Measurements from ENCODE around the gene ZAR1. TPM values are rescaled to one million over a fixed set of nuclear protein-coding genes. Genes with fewer than 3 reads are reported as not detected.

Gene ZAR1
- total RNA-seq, 1 donor from 2014 or later, result not detected

DNA sequence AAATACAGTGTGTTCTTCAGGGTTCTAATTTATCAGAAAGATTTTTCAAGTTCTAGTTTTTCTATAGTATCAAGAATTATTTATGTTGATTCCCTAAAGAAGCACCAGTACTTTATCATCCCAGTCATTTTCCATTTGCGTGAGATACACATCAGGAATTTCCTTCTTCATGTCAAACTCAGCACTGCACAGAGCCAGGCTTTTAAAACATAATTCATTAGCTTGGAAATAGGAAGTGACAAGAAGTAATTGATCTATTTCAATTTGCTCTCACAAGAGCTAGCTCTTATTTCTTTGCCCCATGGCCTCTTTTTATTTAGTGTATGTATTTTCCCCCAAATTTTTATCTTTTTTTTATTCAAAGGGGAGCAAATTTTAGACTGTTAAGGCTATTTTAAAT is 19.9 kb upstream of the ZAR1 start:
- H3K36me3 Mint-ChIP-seq (ENCODE audit: low read depth), result peaks cover 2% of the 10 kb centered on the region
- peaks cover 6% of the 10 kb centered on the region for H3K27me3 Mint-ChIP-seq (ENCODE audit: low read depth)
- TF ChIP-seq, protein P1, sequence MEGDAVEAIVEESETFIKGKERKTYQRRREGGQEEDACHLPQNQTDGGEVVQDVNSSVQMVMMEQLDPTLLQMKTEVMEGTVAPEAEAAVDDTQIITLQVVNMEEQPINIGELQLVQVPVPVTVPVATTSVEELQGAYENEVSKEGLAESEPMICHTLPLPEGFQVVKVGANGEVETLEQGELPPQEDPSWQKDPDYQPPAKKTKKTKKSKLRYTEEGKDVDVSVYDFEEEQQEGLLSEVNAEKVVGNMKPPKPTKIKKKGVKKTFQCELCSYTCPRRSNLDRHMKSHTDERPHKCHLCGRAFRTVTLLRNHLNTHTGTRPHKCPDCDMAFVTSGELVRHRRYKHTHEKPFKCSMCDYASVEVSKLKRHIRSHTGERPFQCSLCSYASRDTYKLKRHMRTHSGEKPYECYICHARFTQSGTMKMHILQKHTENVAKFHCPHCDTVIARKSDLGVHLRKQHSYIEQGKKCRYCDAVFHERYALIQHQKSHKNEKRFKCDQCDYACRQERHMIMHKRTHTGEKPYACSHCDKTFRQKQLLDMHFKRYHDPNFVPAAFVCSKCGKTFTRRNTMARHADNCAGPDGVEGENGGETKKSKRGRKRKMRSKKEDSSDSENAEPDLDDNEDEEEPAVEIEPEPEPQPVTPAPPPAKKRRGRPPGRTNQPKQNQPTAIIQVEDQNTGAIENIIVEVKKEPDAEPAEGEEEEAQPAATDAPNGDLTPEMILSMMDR (IDR thresholded peaks at IDR 0.05), result no peak
- no peak overlapping the region for H3K4me3 Mint-ChIP-seq (ENCODE audit: unreplicated experiment)
- H3K9me3 Mint-ChIP-seq (ENCODE audit: low read depth), result no peaks in the 10 kb centered on the region
- peaks cover 16% of the 10 kb centered on the region for H3K4me1 Mint-ChIP-seq (ENCODE audit: low read depth)
- H3K27ac Mint-ChIP-seq (ENCODE audit: unreplicated experiment), result no peak overlapping the region
- DNase-seq (ENCODE audit: low spot score), result no peak

DNA sequence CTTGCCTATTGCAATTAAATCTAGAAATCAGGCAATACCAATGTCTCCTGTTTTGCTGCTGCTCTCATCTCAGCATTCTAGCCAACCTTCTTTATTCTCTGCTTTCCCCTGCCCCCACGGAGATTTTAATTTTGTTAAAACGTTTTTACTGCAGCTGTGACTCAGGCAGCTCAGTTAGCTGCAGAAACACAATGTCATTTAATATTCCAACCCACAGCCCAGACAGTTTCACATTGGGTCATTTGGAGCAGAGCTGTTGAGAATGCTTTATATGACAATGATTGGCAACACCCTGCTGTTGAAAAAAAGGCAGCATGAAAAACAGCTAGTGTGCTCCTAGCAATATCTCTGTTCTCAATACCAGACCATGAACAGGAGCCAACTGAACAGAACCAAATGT is 19.5 kb upstream of the ZAR1 start:
- peaks cover 2% of the 10 kb centered on the region for H3K36me3 Mint-ChIP-seq (ENCODE audit: low read depth)
- TF ChIP-seq, protein P1 (IDR thresholded peaks at IDR 0.05), result no peak

GRCh38 chr4:48472794-48473193 is 17.3 kb upstream of the ZAR1 start:
- no peak overlapping the region for H3K4me3 Mint-ChIP-seq (ENCODE audit: unreplicated experiment)
- peaks cover 11% of the 10 kb centered on the region for H3K4me1 Mint-ChIP-seq (ENCODE audit: low read depth)
- H3K27me3 Mint-ChIP-seq (ENCODE audit: low read depth), result peaks cover 11% of the 10 kb centered on the region
- TF ChIP-seq, protein P1 (IDR thresholded peaks at IDR 0.05), result no peak
- no peaks in the 10 kb centered on the region for H3K9me3 Mint-ChIP-seq (ENCODE audit: low read depth)
- no peak overlapping the region for H3K27ac Mint-ChIP-seq (ENCODE audit: unreplicated experiment)
- peaks cover 2% of the 10 kb centered on the region for H3K36me3 Mint-ChIP-seq (ENCODE audit: low read depth)
- no peak for DNase-seq (ENCODE audit: low spot score)

More for the DNA sequence above, 19.5 kb upstream of the ZAR1 start:
- peaks cover 7% of the 10 kb centered on the region for H3K27me3 Mint-ChIP-seq (ENCODE audit: low read depth)
- H3K9me3 Mint-ChIP-seq (ENCODE audit: low read depth), result no peaks in the 10 kb centered on the region
- H3K4me3 Mint-ChIP-seq (ENCODE audit: unreplicated experiment), result no peak overlapping the region
- DNase-seq (ENCODE audit: low spot score), result no peak
- no peak overlapping the region for H3K27ac Mint-ChIP-seq (ENCODE audit: unreplicated experiment)
- H3K4me1 Mint-ChIP-seq (ENCODE audit: low read depth), result peaks cover 16% of the 10 kb centered on the region

- Mint-ChIP-seq H3K36me3 (ENCODE audit: low read depth) (peaks cover 2% of the 10 kb centered on the region), H3K4me3 (ENCODE audit: unreplicated experiment) (no peak overlapping the region), H3K9me3 (ENCODE audit: low read depth) (no peaks in the 10 kb centered on the region), H3K27ac (ENCODE audit: unreplicated experiment) (no peak overlapping the region), H3K4me1 (ENCODE audit: low read depth) (peaks cover 2% of the 10 kb centered on the region), H3K27me3 (ENCODE audit: low read depth) (peaks cover 13% of the 10 kb centered on the region)
- DNase-seq (ENCODE audit: low spot score), result no peak
- TF ChIP-seq, protein P1 (IDR thresholded peaks at IDR 0.05), result no peak
Measured at GRCh38 chr4:48475770-48476169, 14.3 kb upstream of the ZAR1 start.

GRCh38 chr4:48478273-48478672 is 11.8 kb upstream of the ZAR1 start:
- Mint-ChIP-seq H3K4me3 (ENCODE audit: unreplicated experiment) (no peak overlapping the region), H3K27ac (ENCODE audit: unreplicated experiment) (no peak overlapping the region), H3K27me3 (ENCODE audit: low read depth) (peaks cover 31% of the 10 kb centered on the region), H3K36me3 (ENCODE audit: low read depth) (peaks cover 2% of the 10 kb centered on the region), H3K9me3 (ENCODE audit: low read depth) (no peaks in the 10 kb centered on the region), H3K4me1 (ENCODE audit: low read depth) (no peaks in the 10 kb centered on the region)
- DNase-seq (ENCODE audit: low spot score), result no peak
- TF ChIP-seq, protein P1 (IDR thresholded peaks at IDR 0.05), result no peak

Data from chondrocyte (in vitro differentiated cells).